NK-92 (cell line): ENCODE data around the gene INA.

Source experiments
- DNase-seq: peaks from one replicate; lab custom pipeline; 2025; ENCODE audit not compliant: unreplicated experiment; lab: John Stamatoyannopoulos, UW

Gene INA

DNA sequence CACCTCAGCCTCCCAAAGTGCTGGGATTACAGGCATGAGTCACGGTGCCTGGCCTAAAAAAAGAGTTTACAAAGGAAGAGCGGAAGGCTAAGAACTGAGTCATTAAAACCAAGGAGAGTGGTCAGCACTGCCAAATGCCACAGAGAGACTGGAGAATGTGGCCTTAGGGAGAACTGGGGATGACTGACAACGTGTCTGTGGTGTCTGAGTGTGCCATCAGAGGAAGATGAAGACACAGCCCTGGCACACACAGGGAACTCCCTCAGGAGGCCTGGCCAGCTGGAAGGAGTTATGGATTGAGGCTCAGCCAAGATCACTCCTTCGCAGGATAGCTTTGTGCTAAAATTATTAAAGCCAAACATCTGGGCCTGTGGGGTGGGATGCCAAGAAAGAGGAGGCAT lies 3.9 kb upstream of the INA start:
- no peak for DNase-seq

DNA sequence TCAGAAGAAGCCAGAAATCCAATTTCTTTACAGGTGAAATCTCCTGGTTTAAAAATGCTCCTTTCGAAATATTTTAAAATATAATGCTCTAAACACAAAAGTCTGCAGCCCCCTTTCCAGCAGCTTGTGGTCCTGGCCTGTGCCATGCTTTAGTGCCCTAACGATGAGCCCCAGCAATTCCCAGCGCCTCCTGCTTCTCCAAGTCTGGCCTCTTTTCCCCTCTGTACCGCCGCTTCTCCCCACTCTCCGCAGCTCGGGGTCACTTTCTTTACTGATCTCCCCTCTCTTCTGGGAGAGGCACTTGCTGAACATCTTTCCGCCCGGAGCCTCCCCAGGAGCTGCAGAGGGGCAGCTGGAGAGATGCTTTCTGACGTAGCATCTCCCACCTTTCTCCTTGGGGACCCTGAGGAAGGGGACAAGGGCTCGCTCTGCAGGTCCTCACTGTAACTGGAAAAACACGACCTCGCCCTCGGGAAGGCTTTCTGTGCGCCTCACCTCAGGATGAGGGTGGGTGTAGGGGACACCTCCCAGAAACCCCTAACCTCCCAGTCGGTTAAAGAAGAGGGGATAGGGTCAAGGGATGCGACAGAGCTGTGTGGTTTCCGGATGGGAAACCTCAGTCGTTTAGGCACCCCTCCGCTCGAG lies 565 bp upstream of the INA start:
- DNase-seq, result no peak

DNA sequence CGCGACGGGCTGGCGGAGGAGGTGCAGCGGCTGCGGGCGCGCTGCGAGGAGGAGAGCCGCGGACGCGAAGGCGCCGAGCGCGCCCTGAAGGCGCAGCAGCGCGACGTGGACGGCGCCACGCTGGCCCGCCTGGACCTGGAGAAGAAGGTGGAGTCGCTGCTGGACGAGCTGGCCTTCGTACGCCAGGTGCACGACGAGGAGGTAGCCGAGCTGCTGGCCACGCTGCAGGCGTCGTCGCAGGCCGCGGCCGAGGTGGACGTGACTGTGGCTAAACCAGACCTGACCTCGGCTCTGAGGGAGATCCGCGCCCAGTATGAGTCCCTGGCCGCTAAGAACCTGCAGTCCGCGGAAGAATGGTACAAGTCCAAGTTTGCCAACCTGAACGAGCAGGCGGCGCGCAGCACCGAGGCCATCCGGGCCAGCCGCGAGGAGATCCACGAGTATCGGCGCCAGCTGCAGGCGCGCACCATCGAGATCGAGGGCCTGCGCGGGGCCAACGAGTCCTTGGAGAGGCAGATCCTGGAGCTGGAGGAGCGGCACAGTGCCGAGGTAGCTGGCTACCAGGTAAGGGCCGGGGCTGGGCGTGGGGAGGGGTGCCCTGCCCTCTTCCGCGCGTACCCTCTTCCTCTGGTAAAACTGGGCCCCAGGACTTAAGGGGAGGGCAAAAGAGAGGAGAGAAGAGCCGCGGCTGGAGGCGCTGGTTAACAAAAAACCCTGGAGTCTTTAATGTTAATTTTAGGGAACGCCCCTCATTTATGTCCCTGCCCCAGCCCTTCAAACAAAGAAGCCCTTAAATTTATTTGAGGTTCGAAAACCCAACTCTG lies 987 bp downstream of the INA start:
- DNase-seq, result no peak

DNA sequence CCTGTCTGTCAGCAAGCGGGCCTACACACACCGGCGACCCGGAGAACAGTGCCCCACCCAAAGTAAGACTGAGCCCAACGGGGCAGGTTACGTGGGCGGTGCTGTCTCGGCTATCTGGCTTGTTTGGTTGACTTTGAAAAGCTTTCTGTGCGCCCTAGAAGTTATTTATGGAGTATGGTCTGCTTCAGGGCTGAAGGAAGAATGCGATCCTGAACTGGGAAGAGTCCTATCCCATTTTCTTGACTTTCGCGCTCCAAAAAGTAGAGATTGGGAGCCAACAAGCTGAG lies 1.5 kb downstream of the INA start:
- no peak for DNase-seq

DNA sequence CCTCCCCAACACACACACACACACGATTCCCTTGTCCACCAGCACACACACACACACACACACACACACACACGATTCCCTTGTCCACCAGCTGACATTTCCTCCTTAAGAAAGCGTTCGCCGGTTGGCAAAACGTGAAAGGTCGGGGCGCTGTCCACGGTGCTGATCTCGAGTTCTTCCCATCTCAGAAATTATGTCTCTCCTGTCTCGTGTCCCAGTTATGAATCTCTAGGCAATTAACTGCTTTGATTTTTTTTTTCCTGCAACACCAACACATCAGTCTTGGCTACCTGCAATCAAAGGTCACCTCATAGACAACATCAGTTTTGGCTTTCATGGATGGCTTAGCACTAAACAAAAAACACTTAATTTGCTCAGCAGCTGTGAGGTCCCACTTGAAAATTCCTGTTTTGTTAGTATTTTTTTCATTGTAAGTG lies 1.9 kb downstream of the INA start:
- DNase-seq, result no peak

DNA sequence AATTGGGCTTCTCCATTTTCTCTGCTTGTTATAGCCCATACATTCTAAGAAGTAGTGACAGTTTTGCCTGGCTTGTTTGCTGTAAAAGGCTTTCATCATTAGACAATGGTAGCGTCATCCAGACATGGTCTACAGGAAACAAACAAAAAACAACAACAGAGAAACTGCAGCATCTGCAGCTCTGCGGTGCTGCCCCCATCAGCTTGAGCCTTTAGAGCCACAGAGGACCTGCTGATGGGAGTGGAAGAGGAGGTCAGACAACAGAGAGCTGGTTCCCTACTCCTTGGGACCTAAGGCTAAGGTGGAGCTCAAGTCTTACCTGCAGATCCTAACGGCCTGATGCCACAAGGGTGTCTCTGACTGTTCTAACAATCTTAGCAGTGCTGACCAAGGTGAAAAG lies 3.1 kb downstream of the INA start:
- no peak for DNase-seq

DNA sequence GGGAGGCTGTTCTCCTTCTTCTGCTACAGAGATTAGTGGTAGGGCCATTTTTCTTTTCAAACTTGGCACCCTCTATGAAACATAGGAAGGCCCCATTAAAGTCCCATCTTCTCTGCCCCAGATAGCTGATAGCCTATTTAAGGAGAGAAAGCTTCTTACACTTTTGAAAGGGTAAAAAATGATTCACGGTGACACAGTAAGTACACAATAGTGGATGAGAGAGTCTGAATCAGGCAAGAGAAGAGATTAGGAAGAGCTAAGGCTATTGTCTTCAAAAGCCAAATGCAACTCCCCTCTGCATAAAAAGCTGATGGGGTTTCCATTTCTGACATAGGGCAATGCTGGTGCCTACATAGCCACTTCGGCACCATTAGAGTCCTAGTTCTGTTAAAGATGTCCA lies 3.6 kb downstream of the INA start:
- no peak for DNase-seq

DNA sequence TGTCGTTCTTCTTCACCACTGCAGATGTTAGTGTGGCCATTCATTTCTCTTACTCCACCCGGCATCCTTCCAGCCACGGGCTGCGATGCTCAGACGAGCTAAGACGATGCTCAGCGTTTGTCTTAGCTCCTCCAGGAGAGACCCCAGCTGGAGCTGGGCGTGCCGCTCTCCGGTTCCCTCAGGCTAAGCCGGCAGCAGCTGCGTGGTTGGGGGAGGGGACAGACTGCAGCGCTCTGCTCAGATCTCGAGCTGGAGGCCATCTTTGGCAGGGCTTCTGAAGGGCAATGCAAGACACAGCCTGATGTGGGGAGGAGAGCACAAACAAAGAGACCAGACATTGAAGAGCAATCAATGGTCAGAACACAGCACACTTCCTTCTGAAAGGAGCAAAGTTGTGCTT lies 4.8 kb downstream of the INA start:
- DNase-seq, result no peak

DNA sequence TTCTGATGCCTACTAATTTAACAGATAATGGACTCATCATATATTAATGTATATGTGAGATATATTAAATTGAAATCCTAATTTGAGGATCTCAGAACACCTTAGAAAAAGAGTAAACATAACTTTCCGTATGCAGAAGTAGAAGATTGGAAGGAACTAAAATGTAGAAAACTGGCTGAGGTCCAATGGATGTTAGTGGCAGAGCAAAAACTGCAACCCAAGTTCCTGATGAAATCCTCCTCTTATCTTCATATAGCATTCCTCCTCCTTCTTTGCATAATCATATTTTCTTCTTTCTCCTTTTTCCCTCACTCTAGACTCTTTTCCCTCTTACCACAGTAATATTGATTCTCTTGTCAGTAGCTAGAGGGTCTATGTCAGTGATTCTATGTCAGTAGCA lies 6.0 kb downstream of the INA start:
- no peak for DNase-seq

DNA sequence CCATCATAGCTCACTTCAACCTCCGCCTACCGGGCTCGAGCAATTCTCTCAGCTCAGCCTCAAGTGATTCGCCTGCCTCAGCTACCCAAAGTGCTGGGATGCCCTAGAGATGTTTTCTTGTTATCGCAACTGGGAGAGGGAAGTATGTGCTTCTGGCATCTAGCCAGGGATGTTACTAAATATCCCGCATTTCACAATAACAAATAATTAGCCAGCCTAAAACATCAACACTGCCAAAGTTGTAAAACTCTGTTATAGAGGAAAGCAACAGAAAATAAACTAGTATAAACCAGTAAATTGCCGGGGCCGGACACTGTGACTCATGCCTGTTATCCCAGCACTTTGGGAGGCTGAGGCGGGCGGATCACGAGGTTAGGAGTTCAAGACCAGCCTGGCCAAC lies 7.2 kb downstream of the INA start:
- no peak for DNase-seq

DNA sequence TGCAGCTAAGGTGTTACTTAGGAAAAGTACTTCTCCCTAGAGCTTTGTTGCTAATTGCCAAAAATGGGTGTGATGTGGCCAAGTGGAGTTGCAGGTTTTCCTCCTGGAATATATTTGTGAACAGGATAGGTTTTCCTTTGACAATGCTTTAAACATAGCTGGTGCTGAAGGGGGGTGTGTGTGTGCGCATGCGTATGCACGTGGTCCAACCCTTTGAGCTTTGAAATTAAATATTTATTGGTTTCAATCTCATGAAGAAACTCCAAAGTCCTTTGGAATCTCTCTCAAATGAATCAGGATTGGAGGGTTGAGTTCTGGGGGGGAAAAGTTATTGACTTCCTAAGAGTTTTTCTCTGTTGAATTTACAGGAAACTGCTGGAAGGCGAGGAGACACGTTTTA lies 11.1 kb downstream of the INA start:
- DNase-seq, result no peak

DNA sequence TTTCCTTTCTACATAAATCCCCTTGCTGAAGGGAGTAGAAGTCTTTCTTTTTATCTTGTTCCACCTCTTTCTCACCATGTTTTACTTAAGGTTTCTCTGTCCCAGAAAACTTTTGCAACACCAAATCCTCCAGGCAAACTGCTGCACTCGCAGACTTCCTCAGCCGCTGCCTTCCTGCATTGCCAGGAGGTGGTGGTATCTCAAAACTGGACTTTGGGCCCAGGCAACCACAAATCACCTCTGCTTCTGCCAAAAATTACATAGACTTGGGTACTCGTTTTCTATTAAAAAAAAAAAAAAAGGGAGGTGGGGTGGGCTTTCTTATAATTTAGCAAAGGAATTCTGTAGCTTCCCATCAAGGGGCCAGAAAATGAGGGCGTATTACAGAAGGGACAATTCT lies 14.7 kb downstream of the INA start:
- no peak for DNase-seq

DNA sequence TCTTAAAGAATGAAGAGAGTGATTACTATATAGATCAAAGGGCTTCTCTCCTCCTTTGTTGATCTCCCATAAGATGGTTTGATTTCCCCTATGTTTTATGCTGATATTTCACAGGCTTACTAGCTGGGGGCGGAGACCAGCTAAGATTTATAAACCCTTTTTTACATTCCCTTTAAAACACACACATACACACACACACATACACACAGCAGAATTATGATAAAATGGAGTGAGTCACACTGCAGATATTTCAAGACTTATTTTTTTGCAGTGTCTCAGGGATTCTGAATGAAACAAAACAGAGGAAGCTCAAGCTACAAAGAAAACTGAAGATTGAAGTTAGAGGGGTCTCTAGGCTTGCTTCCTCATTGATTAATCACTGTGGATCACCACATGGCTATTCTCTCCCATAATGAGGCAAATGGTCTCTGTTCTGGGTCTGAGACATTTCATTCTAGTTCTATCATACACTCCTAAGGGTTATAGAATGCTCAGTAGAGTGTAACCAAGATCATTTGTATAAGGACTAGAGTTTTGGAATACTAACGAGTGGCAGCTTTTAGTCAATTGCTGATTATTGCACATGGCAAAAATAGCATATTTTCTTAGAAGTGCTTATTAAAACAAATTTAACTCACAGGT lies 18.6 kb downstream of the INA start:
- DNase-seq, result no peak

DNA sequence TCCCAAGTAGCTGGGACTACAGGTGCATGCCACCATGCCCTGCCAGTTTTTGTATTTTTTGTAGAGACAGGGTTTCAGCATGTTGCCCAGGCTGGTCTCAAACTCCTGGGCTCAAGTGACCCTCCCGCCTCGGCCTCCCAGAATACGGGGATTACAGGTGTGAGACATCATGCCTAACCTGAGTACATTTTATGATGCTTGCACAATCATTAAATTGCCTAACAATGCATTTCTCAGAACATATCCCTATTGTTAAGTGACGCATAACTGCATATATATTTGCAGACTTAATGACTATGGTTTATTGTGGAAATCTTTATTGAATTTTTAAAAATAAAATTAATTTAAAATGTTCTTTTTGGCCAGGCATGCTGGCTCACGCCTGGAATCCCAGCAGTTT lies 30.7 kb downstream of the INA start:
- DNase-seq, result no peak

DNA sequence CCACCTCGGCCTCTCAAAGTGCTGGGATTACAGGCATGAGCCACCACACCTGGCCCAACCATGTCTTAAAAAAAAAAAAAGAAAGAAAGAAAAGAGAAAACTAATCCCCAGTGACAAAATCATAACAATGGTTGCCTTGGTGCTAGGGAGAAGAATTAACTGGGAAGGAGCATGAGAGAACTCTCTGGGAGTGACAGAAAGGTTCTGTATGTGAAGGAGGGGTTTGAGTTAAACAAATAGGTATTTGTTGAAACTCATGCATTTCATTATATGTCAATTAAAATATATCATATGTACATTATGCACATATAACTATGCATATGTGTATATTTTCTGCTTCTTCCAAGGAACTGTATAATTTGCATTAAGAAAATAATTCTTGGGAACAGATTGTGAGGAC lies 33.3 kb downstream of the INA start:
- DNase-seq, result no peak

DNA sequence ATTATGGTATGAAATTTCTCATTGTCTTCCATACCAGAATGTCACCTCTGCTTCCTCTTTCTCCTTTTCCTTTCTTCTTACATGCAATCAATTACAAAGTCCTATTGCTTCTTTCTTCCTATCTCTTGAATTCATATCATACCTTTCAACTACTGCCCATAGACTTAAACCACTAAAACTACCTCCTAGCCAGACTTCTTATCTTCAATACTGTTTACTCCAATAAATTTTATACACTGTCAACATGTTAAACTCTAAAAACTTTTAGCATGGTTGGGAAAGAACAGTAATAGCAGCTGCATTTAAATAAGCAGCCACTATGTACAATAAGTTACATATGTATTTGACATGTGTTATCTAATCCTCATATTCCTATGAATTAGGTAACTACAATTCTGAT lies 39.1 kb downstream of the INA start:
- DNase-seq, result no peak

DNA sequence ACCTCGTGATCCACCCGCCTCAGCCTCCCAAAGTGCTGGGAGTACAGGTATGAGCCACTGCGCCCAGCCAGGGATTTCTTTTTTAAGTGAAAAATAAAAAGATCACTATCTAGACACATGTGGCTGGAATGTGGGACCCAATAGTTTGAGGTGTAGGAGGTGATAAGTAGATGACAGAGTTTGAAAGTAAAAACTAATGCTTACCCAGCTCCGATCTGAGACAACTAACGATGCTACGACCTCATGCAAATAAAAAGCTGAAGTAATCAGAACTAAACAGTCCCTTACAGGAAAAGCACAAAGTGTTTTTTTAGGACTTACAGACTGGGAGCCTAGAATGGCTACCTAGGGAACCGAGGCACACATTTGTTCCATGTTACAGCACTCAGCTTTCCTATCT lies 51.0 kb downstream of the INA start:
- DNase-seq, result no peak

DNA sequence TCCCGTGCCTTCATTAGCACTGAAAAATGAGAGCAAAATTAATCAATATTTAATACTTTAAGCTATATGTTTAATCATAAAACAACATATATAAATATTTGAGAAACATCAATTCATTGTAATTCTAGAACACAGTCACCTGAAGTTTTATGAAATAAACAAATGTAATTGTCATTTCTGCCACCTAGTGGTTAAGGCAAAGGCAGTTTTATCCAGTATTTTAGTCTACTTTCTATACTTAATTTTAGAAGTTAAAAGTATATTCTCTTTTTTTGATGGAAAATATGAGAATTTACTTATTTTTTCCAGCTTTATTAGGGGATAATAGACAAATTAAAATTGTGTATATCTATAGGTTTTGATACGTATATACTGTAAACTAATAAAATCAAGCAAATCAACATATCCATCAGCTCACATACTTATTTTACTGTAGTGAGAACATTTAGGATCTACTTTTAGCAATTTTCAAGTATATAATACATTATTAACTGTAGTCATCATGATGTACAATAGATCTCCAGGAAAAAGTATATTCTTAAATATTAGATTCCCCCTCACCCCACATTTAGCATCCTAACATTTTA lies 57.1 kb downstream of the INA start:
- DNase-seq, result no peak

DNA sequence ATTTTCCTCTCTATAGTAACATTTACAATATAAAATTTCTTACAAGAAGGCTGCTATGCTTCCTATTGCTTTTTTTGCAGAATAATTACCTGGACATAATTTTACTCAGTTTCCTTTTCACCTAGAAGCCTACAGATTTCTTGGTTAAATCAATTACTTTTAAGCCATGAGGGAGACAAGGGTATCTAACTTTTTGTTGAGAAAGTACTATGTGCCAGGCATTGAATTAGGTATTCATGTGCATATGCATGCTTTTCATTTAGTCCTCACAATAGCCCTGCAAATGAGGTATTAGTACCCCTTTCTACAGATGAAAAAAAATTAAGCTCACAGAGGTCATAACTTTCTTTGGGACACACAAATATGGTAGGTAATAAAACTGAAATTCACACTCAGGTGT lies 57.6 kb downstream of the INA start:
- no peak for DNase-seq

DNA sequence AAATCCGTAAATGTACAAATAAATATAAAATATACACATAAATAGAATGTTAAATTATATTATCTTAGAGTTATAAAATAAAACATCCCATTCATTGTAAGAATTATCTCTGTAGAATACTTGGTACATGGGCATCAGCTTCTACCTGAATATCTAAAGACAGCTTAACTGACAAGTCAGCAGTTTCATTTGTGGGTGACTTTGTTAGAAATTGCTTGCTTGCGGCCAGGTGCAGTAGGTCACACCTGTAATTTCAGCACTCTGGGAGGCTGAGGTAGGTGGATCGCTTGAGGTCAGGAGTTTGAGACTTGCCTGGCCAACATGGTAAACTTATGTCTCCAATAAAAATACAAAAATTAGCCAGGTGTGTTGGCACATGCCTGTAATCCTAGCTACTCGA lies 59.4 kb downstream of the INA start:
- DNase-seq, result no peak
